NCI-H446 (cell line): ENCODE data around the gene COG1.
A peak's percentile ranks its signal among the peaks of the same experiment; 100 is the strongest.

Experiments used
- DNase-seq, 2 experiments: peaks; one replicate each; lab custom pipeline; 2025; lab: John Stamatoyannopoulos, UW

The COG1 gene

GRCh38 chr17:73228748-73229236 lies 35.9 kb downstream of the COG1 start:
- peak; percentile 13 to 45 for DNase-seq

GRCh38 chr17:73230088-73230487 lies 37.2 kb downstream of the COG1 start:
- DNase-seq = no peak

DNA sequence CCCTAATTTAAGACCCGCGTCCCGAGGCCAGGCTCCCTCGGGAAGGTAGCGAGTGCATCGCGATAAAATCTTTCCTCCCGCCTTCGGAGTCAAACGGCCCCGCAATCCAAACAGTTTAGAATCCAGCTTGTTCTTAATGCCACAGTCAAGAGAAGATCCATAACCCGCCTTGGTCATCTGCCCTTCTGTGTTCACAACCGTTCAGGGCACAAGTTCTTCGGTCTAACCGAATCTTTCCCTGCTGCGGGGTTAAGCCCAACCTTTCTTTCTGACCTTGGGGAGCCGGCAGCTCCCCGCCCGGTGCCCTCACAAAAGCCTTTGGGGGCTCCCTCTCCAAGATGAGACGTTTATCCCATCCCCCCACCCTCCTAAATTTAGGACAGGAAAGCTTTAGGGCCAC lies 38.5 kb downstream of the COG1 start:
- no peak for DNase-seq

DNA sequence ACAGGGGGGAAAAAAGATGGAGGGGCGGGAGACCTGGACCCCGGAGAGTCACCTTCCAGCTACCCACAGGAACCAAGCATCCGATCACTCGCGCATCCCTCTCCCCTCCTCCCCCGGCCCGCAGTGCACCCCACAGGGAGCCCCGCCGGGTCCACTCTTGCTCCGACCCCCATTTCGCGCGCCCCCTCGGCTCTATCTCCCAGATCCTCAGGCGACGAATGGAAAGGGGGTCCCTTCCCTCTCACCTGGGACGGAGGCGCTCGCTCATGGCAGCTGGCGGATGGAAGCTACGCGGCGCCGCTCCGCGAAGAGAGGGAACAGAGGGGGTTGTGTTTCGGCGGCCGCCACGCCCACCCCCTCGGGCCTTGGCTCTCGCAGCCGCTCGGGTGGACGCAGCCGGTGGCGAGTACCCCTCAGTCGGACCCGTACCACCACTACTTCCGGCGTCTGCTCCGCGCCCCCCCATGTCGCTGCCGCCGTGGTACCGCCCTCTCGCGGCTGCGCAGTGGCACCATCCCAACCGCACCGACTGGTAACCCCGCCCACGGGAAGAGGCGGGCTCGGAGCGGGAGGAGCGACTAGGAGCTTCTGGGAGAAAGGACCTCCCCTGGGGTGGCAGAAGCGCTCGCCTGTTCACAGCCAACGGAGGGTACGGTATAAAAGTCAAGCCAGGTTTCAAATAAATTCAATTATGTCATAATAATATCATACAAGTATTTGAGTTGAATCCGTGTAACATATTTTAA lies 39.2 kb downstream of the COG1 start:
- peak; percentile 94 to 97 for DNase-seq

- no peak for DNase-seq
These were observed 39.9 kb downstream of the COG1 start for GRCh38 chr17:73232587-73233373.

DNA sequence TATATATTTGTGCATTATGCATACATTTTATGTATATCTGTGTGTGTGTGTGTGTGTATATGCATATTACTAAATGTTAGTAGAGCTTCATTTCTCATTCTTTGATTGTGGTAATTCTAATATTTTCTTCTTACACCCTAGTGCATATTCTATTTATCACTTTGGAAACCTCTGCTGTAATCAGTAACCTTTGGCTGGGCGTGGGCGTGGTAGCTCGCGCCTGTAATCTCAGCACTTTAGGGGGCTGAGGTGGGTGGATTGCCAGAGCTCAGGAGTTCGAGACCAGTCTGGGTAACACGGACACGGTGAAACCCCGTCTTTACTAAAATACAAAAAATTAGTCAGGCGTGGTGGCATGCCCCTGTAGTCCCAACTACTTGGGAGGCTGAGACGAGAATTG lies 41.9 kb downstream of the COG1 start:
- DNase-seq = no peak

DNA sequence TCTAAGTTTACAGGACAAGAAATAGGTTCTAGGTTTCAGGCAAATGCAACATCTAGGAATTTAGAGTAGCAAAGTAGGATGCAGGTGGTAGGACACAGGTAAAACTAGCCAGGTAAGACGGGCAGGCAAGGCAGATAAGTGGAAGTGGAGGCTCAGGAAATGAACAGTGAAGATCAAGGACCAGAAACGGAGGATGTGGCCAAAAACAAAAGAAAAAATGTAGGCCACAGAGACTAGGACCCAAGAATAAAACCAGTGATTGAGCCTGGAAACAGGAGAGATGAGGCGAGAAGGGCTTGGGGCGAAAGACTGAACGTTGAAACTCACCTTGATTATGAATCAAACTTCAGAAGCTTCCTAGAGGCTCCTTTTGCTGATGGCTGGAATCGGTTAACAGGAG lies 44.9 kb downstream of the COG1 start:
- DNase-seq = no peak

- no peak for DNase-seq
These were observed 47.7 kb downstream of the COG1 start for GRCh38 chr17:73240561-73240960.

- no peak for DNase-seq
These were observed 54.9 kb downstream of the COG1 start for GRCh38 chr17:73247726-73248125.

- no peak for DNase-seq
These were observed 55.7 kb downstream of the COG1 start for GRCh38 chr17:73248532-73248931.

- DNase-seq = no peak
These were observed 56.8 kb downstream of the COG1 start for GRCh38 chr17:73249700-73250099.

GRCh38 chr17:73250851-73251640 lies 58.2 kb downstream of the COG1 start:
- no peak for DNase-seq

- no peak for DNase-seq
These were observed 59.0 kb downstream of the COG1 start for GRCh38 chr17:73251871-73252270.

DNA sequence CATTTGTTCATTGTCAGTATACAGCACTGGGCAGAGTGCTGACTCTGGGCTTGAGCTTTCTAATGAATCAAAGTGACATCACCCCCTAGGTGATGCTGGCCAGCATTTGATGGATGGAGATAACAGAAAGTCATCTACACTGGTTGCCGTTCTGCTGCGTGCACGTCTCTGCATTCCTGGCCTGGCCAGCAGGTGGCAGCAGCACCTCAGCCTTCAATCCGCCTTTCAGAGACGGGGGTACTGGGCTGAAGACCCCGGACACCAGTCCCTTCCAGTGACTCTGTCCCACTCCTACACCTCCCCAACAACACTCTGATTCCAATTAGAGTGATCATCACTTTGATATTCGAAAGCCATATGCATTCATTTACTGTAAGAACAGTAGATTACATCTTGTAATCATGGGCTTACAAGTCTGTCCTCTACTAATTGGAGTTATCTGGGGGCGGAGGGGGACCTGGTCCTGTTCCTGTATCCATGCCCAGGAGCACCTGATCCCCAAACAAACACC lies 62.9 kb downstream of the COG1 start:
- DNase-seq = peak; percentile 8 to 22

DNA sequence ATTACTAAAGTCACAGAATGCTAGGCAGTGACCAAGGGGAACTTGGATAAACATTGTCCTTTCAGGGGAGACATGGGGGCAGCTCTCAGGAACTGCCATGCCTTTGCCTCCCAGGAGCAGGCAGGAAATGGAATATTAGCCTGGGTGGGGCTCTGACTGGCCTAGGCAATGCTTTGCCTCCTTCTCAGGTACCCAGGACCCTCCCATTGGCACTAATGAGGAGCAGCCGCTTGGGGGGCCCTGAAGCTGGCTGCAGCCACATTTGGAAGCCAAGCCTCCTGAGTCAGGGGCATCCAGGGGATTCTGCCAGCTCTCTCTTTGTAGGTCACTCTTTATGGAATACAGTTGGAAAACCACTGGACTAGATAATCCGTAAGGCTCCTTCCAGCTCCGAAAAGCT lies 63.4 kb downstream of the COG1 start:
- DNase-seq = no peak

GRCh38 chr17:73257516-73257915 lies 64.7 kb downstream of the COG1 start:
- DNase-seq = no peak
